ENCODE data around the gene CYP4B1. TPM values are rescaled to one million over a fixed set of nuclear protein-coding genes. Genes with fewer than 3 reads are reported as not detected.

The CYP4B1 gene
- total RNA-seq = not detected

GRCh38 chr1:46798810-46799209 lies at the start of gene CYP4B1:
Gene CYP4B1, plus strand, starts transcription at chr1:46799046. Its CDS starts 36 bp downstream, at chr1:46799082.

Other genes starting within 250 kb of the CYP4B1 start
- gene KNCN, start 247.4 kb upstream of the CYP4B1 start, total RNA-seq = not detected
- 21.9 TPM for gene MKNK1, start 194.8 kb upstream of the CYP4B1 start, total RNA-seq
- gene MOB3C, start 182.2 kb upstream of the CYP4B1 start, total RNA-seq = 2.8 TPM
- gene ATPAF1, start 130.7 kb upstream of the CYP4B1 start, total RNA-seq = 42.6 TPM
- gene TEX38, start 127.2 kb upstream of the CYP4B1 start, total RNA-seq = not detected
- gene EFCAB14, start 79.9 kb upstream of the CYP4B1 start, total RNA-seq = 24.1 TPM
- gene CYP4A11, start 142.4 kb downstream of the CYP4B1 start, total RNA-seq = 0.31 TPM
- 24.1 TPM for gene CYP4X1, start 224.6 kb downstream of the CYP4B1 start, total RNA-seq